IMR-90 (cell line): Measurements from ENCODE around the gene GTF2F2.

Experiments
- CTCF ChIP-seq: conservative IDR thresholded peaks from 2 replicates; pipeline ENCODE4 v1.5.1; 2012; ENCODE audit warnings: mild to moderate bottlenecking, low read depth, low read length, improper control_type of control experiment
- NFE2L2 ChIP-seq: fragments of 150-350 bp; IDR thresholded peaks from 2 replicates; pipeline ENCODE4 v1.6.1; 2016; ENCODE audit warnings: low read depth, mild to moderate bottlenecking, low read length
- POLR2A ChIP-seq: IDR thresholded peaks from 2 replicates; pipeline ENCODE4 v1.6.1; 2012; ENCODE audit warnings: mild to moderate bottlenecking, low read depth, low read length
- RFX5 ChIP-seq: IDR thresholded peaks from 2 replicates; pipeline ENCODE4 v1.8.0; 2012; ENCODE audit warnings: low read depth, mild to moderate bottlenecking, low read length, moderate library complexity
- SMC3 ChIP-seq: fragments of 150-350 bp; IDR thresholded peaks from 2 replicates; pipeline ENCODE4 v1.6.1; 2016; ENCODE audit warnings: low read depth, mild to moderate bottlenecking, antibody characterized with exemption, low read length, moderate library complexity

GRCh38 chr13:45184693-45185092 lies 64.4 kb downstream of the GTF2F2 start:
- no peak for TF ChIP-seq CTCF
- TF ChIP-seq POLR2A = no peak
- no peak for TF ChIP-seq RFX5
- no peak for TF ChIP-seq NFE2L2
- no peak for TF ChIP-seq SMC3
